ENCODE data around the gene AGBL4. TPM values are rescaled to one million over a fixed set of nuclear protein-coding genes. Genes with fewer than 3 reads are reported as not detected.

AGBL4 gene
- total RNA-seq, 1 experiment from 2014 or later: not detected

GRCh38 chr1:49346767-49347349 is 676.9 kb downstream of the AGBL4 start:
- peaks cover 14% of the 10 kb centered on the region for H3K9me3 Mint-ChIP-seq (ENCODE audit: unreplicated experiment)
- peak overlapping the region; percentile 79 for H3K27ac Mint-ChIP-seq (ENCODE audit: unreplicated experiment)
- peaks cover 14% of the 10 kb centered on the region for H3K9me3 ChIP-seq
- peaks cover 20% of the 10 kb centered on the region for H3K4me1 Mint-ChIP-seq (ENCODE audit: low read depth, unreplicated experiment)
- peaks cover 43% of the 10 kb centered on the region for H3K4me1 ChIP-seq
- intact Hi-C loops (cut with micrococcal nuclease; ENCODE audit: unreplicated experiment): loop anchor here (10.0 kb wide), 1 partner anchor 242 kb away; no protein-coding TSS in a partner anchor
- peak overlapping the region; percentile 32 for H3K4me3 Mint-ChIP-seq (ENCODE audit: unreplicated experiment)
- peak; percentile 53 to 59 for DNase-seq
- peaks cover 18% of the 10 kb centered on the region for H3K36me3 Mint-ChIP-seq (ENCODE audit: insufficient read depth, unreplicated experiment)
- ChIA-PET POLR2A (no interaction called here), CTCF (no interaction called here)
- no peaks in the 10 kb centered on the region for H3K27me3 ChIP-seq (replicated peaks; ENCODE audit: control insufficient read depth, insufficient read depth, low read length)
- TF ChIP-seq, protein P1, sequence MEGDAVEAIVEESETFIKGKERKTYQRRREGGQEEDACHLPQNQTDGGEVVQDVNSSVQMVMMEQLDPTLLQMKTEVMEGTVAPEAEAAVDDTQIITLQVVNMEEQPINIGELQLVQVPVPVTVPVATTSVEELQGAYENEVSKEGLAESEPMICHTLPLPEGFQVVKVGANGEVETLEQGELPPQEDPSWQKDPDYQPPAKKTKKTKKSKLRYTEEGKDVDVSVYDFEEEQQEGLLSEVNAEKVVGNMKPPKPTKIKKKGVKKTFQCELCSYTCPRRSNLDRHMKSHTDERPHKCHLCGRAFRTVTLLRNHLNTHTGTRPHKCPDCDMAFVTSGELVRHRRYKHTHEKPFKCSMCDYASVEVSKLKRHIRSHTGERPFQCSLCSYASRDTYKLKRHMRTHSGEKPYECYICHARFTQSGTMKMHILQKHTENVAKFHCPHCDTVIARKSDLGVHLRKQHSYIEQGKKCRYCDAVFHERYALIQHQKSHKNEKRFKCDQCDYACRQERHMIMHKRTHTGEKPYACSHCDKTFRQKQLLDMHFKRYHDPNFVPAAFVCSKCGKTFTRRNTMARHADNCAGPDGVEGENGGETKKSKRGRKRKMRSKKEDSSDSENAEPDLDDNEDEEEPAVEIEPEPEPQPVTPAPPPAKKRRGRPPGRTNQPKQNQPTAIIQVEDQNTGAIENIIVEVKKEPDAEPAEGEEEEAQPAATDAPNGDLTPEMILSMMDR (IDR thresholded peaks at IDR 0.05; ENCODE audit: insufficient read depth in 1 of 2, low read depth in 1 of 2, low read length in 1 of 2, severe bottlenecking in 1 of 2, unreplicated experiment in 1 of 2): no peak
- no peak overlapping the region for H3K4me3 ChIP-seq (ENCODE audit: low read depth, low read length)
- no TSS peak for BruUV-seq (replicated peaks)
- H3K27me3 Mint-ChIP-seq (ENCODE audit: insufficient read depth, unreplicated experiment): no peaks in the 10 kb centered on the region
- no peaks in the 10 kb centered on the region for H3K36me3 ChIP-seq (ENCODE audit: control insufficient read depth, insufficient read depth, low read length)

DNA sequence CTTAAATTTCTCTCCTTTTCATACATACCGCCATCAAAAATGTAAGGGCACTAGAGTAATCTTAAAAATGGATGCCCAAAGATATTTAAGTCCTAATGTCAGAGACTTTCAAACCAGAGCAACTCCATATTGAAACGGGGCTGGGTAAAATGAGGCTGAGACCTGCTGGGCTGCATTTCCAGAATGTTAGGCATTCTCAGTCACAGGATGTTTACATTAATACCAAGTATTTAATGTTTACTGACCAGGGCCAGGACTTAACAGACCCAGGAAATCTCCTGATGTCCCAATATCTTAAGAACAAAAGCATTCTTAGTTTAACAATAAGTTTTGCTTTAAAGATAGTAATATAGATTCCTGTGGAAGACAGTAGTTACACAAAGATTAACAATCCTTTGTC is 683.2 kb downstream of the AGBL4 start:
- peaks cover 8% of the 10 kb centered on the region for H3K9me3 ChIP-seq
- H3K4me3 ChIP-seq (ENCODE audit: low read depth, low read length): no peak overlapping the region
- BruUV-seq (replicated peaks): no TSS peak
- H3K27me3 ChIP-seq (replicated peaks; ENCODE audit: control insufficient read depth, insufficient read depth, low read length): no peaks in the 10 kb centered on the region
- intact Hi-C loops (cut with micrococcal nuclease; ENCODE audit: unreplicated experiment): loop anchor here (10.0 kb wide), 1 partner anchor 236 kb away; no protein-coding TSS in a partner anchor
- H3K36me3 ChIP-seq (ENCODE audit: control insufficient read depth, insufficient read depth, low read length): no peaks in the 10 kb centered on the region
- peaks cover 44% of the 10 kb centered on the region for H3K4me1 ChIP-seq
- peaks cover 5% of the 10 kb centered on the region for H3K36me3 Mint-ChIP-seq (ENCODE audit: insufficient read depth, unreplicated experiment)
- H3K9me3 Mint-ChIP-seq (ENCODE audit: unreplicated experiment): no peaks in the 10 kb centered on the region
- H3K27me3 Mint-ChIP-seq (ENCODE audit: insufficient read depth, unreplicated experiment): no peaks in the 10 kb centered on the region
- DNase-seq: peak; percentile 42 to 48
- no peak overlapping the region for H3K4me3 Mint-ChIP-seq (ENCODE audit: unreplicated experiment)
- TF ChIP-seq, protein P1 (IDR thresholded peaks at IDR 0.05; ENCODE audit: insufficient read depth in 1 of 2, low read depth in 1 of 2, low read length in 1 of 2, severe bottlenecking in 1 of 2, unreplicated experiment in 1 of 2): no peak
- ChIA-PET POLR2A (no interaction called here), CTCF (no interaction called here)
- H3K4me1 Mint-ChIP-seq (ENCODE audit: low read depth, unreplicated experiment): peaks cover 13% of the 10 kb centered on the region
- H3K27ac Mint-ChIP-seq (ENCODE audit: unreplicated experiment): peak overlapping the region; percentile 89

GRCh38 chr1:49339043-49339442 is 684.7 kb downstream of the AGBL4 start:
- TF ChIP-seq, protein P1 (IDR thresholded peaks at IDR 0.05; ENCODE audit: insufficient read depth in 1 of 2, low read depth in 1 of 2, low read length in 1 of 2, severe bottlenecking in 1 of 2, unreplicated experiment in 1 of 2): no peak
- no TSS peak for BruUV-seq (replicated peaks)
- ChIA-PET POLR2A (no interaction called here), CTCF (no interaction called here)
- no peak overlapping the region for H3K27ac Mint-ChIP-seq (ENCODE audit: unreplicated experiment)
- H3K9me3 ChIP-seq: peaks cover 4% of the 10 kb centered on the region
- no peak for DNase-seq
- no peaks in the 10 kb centered on the region for H3K27me3 ChIP-seq (replicated peaks; ENCODE audit: control insufficient read depth, insufficient read depth, low read length)
- no peak overlapping the region for H3K4me3 Mint-ChIP-seq (ENCODE audit: unreplicated experiment)
- H3K4me1 Mint-ChIP-seq (ENCODE audit: low read depth, unreplicated experiment): peaks cover 13% of the 10 kb centered on the region
- H3K36me3 ChIP-seq (ENCODE audit: control insufficient read depth, insufficient read depth, low read length): no peaks in the 10 kb centered on the region
- H3K4me1 ChIP-seq: peaks cover 34% of the 10 kb centered on the region
- intact Hi-C loops (cut with micrococcal nuclease; ENCODE audit: unreplicated experiment): no loop called here
- peaks cover 5% of the 10 kb centered on the region for H3K36me3 Mint-ChIP-seq (ENCODE audit: insufficient read depth, unreplicated experiment)
- H3K27me3 Mint-ChIP-seq (ENCODE audit: insufficient read depth, unreplicated experiment): no peaks in the 10 kb centered on the region
- H3K9me3 Mint-ChIP-seq (ENCODE audit: unreplicated experiment): peaks cover 9% of the 10 kb centered on the region
- H3K4me3 ChIP-seq (ENCODE audit: low read depth, low read length): no peak overlapping the region
